Aorta (tissue), 5 donors: ENCODE data around the gene ZNF653. TPM values are rescaled to one million over a fixed set of nuclear protein-coding genes. Genes with fewer than 3 reads are reported as not detected.
A peak's percentile ranks its signal among the peaks of the same experiment; 100 is the strongest.
"Not testable (repeated sequence)": the region's sequence is repeated elsewhere in the genome, so short reads cannot be mapped to it uniquely, and the experiment has no call there.

Source experiments
- ATAC-seq: fragments of 200-7000 bp; cut with Tn5 transposase; one replicate; pipeline ENCODE4 v1.9.1; 2022; ENCODE audit warnings: moderate library complexity; ENCODE audit not compliant: low FRiP score
- DNase-seq, 2 donors: peaks; one replicate each; pipeline ENCODE4 v3.0.0-alpha.2; 2020
- H3K27ac ChIP-seq, 2 donors: one replicate each; pipeline ENCODE4 v1.5.1; 2013; ENCODE audit warnings: low read length in 2 of 2, mild to moderate bottlenecking in 2 of 2, moderate library complexity in 2 of 2, control low read depth in 1 of 2, inconsistent platforms in 1 of 2, low read depth in 1 of 2
- H3K27me3 ChIP-seq, 2 donors: one replicate each; pipeline ENCODE4 v1.6.1; 2013; ENCODE audit warnings: control low read depth in 1 of 2, low read length in 1 of 2, mild to moderate bottlenecking in 1 of 2, moderate library complexity in 1 of 2; ENCODE audit not compliant: insufficient read depth in 2 of 2, control insufficient read depth in 1 of 2
- H3K36me3 ChIP-seq, 2 donors: one replicate each; pipeline ENCODE4 v1.6.1; 2013; ENCODE audit warnings: control low read depth in 1 of 2, low read length in 1 of 2, mild to moderate bottlenecking in 1 of 2; ENCODE audit not compliant: insufficient read depth in 2 of 2, control insufficient read depth in 1 of 2
- H3K4me1 ChIP-seq, 2 donors: one replicate each; pipeline ENCODE4 v1.6.1; 2013; ENCODE audit warnings: low read length in 2 of 2, control low read depth in 1 of 2, mild to moderate bottlenecking in 1 of 2, moderate library complexity in 1 of 2; ENCODE audit not compliant: insufficient read depth in 2 of 2, control insufficient read depth in 1 of 2
- H3K4me3 ChIP-seq, 2 donors: one replicate each; pipeline ENCODE4 v1.5.1; 2013; ENCODE audit warnings: low read length in 2 of 2, control low read depth in 1 of 2, mild to moderate bottlenecking in 1 of 2
- H3K9me3 ChIP-seq: one replicate; pipeline ENCODE4 v1.6.1; 2013; ENCODE audit warnings: mild to moderate bottlenecking, low read length; ENCODE audit not compliant: control insufficient read depth
- WGBS, 2 donors: extraction: QIAGEN DNeasy Blood & Tissue Kit; methylation state at CpG; one replicate each; pipeline ENCODE4 v1.1.7; 2013; 5-methylcytosine and 5-hydroxymethylcytosine counted together
- intact Hi-C, 2 donors: fragments of 100-400 bp; cut with DNase I; formaldehyde crosslinking; loops; one replicate each; pipeline versions ENCODE4 v1.14.2 to v1.15.0; 2022
- polyA plus RNA-seq, 2 donors: library from polyadenylated mRNA; stranded (reverse); fragments of 200-250 nt; gene quantifications; one replicate each; pipeline ENCODE4 v1.2.3, GENCODE V29; 2013
- total RNA-seq, 2 donors: library from RNA; stranded (reverse); fragmentation: NEBNext Ultra II Directional; extraction: Animal tissue kit (Norgen Biotek cat#: 25700); gene quantifications; one replicate each; pipeline ENCODE4 v1.2.1, GENCODE V29; 2021
- donor health status: healthy with polysubstance abuse.
- donor health status: Bipolar disorder and iron deficiency.
- donor health status: DM: no; HTN: no; CAD: no.
- donor health status: DM: no; HTN: no; CAD: no.
- donor health status: DM: yes; HTN: yes; CAD: no.

The ZNF653 gene
- total and polyA plus RNA-seq, 4 donors, result 5.4 to 22.5 (median 11.5) TPM

DNA sequence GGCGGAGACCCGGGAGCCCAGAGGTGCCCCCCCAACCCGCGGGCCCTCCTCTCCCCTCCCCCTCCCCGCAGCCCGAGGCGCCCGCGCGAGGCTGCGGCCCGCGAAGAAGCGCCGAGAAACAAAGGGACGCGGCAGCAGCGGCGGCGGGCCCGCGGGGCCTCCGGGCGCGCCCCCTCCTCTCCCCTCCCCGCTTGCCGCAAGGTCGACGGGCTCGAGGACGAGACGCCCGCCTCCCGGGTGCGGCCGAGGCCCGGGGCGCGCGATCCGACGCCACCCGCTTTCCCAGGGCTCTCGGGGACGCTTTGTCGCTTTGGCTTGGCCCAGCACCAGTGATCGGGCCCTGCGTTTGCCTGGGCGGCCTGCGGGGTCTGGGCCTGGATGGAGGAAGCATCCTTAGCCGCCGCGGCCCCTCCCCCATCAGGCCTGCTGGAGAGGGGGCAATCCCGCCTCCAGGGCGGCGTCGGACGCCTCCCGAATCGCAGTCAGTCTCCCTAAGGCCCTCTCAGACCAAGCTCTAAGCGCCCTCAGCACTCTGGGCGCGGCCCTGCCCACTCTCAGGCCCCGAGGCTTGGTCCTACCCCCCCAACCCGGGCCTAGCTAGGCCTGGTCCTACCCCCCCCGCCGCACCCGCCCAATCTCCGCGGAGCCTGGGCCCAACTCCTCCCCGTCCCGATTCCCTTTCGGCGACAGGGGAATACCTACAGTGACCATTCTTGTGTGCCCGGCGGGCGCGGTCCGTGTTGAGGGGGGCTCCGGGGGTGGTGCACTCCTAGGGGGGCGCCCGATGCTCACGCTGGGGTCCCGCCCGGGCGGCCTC, 25.5 kb downstream of the ZNF653 start:
- 2 to 5% methylated on average over 33 to 86 of the region's 86 CpGs for WGBS, 2 donors
- DNase-seq (peak in 1 of 2 donors; percentile 50), ATAC-seq (no peak)
- Histone ChIP-seq H3K4me3 (no peak overlapping the region), H3K27me3 (no peaks in the 10 kb centered on the region), H3K9me3 (no peaks in the 10 kb centered on the region), H3K36me3 (no peaks in the 10 kb centered on the region), H3K27ac (no peak overlapping the region), H3K4me1 (no peaks in the 10 kb centered on the region)
- intact Hi-C loops, result loop anchor here in 1 of 2 donors (5.0 kb wide), 1 partner anchor 188 kb away; no protein-coding TSS in a partner anchor

DNA sequence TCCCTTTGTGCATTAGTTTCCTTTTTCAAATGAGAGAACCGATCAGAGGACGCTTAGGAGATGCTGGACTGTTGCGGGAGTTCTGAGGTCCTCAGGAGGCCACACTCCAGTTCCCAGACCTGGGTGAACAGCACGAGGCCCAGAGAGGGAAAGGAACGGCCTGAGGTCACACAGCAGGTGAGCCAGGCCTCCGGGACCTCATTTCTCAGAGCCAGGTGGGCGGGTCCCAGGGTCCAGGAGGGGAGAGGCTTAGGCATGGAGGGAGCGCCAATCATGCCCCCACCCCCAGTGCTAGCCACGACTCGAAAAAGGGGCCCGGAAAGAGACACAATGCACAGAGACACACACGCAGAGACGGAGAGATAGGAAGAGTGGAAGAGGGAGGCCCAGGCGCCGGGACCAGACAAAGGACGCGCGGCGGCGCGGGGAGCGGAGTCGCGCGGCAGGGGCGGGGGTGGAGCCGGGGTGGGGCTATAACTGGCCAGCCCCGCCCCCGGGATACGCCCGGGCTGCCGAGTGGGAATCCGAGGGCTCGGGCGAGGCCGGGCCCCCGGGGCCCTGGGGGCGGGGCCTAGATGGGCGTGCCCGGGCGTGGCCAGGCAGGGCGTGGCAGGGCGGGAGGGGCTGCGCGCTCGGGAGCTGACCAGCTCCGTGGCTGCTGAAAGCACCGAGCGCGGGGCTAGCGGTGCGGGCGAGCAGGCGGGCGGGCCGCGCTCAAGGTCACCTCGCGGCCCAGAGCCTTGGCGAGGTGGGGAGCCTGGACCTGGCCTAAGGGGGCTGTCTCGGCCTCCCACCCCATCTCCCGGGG, 26.3 kb downstream of the ZNF653 start:
- WGBS, 2 donors, result 18 to 30% methylated on average over 30 to 62 of the region's 62 CpGs
- ATAC-seq (no peak), DNase-seq (peak in 1 of 2 donors; percentile 46)
- Histone ChIP-seq H3K4me3 (no peak overlapping the region), H3K36me3 (no peaks in the 10 kb centered on the region), H3K9me3 (no peaks in the 10 kb centered on the region), H3K4me1 (no peaks in the 10 kb centered on the region), H3K27me3 (no peaks in the 10 kb centered on the region), H3K27ac (no peak overlapping the region)
- intact Hi-C loops, result no loop called here

DNA sequence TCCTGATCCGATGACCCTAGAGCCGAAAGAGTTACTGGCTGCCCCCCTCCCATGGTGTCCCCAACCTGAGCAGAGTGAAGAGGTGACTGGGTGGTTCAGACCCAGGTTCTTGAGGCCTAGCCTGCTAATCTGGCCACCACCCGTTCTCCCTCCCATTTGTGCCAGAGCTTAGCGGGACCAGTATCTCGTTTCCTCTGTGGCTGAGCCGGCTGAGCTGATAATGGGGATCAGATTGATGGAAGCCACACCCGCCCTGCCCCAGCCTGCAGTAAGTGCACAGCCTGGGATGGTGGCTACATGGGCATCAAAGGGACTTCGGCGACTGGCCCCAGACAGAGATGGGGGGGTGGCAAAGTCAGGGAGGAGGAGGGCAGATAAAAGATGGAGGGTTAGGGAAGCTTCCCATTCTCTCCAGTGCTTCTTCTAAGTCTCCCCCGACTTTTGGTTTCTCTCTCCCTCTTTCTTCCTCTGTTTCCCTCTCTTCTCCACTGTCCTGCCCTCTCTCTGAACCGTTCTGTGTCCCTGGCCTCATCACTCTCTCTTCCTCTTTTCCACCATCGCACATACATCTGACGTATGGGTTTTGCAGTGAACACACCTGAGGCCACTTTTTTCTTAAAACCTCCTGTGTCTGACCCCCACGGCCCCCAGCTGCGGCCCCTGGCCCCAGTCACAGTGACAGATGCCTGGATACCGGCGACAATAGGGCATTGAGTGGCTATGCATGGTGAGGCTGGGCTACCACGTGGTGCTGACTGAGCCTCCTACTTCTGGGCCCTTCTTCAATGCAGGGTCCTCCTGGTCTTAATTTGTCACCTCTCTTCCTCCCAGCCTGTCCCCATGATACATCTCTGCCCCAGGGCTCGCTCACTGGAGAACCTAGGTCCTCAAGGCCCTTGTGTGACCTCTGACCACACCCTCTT, 27.2 kb downstream of the ZNF653 start:
- intact Hi-C loops, result no loop called here
- no peak for ATAC-seq

DNA sequence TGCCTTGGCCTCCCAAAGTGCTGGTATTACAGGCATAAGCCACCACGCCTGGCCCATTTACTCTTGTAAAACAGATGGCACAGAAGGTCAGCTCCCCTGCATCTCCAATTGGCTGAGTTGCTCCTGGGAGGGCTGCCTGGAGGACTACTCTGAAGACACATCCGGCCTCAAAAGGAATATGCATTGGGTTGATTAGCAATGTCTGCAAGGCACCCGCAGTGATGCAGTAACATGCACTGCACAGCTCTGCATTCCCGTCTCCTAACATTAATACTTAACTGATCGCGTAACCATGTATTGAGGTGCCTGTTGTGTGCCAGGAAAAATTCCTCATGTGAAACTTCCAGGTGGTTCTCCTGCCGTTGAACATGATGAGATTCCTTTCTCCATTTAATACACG, 29.8 kb downstream of the ZNF653 start:
- H3K27ac ChIP-seq, result no peak overlapping the region
- H3K27me3 ChIP-seq, result no peaks in the 10 kb centered on the region
- H3K4me1 ChIP-seq, result no peaks in the 10 kb centered on the region
- no peak overlapping the region for H3K4me3 ChIP-seq
- intact Hi-C loops, result no loop called here
- 82 to 84% methylated on average over 8 of the region's 8 CpGs for WGBS, 2 donors
- H3K9me3 ChIP-seq, result no peaks in the 10 kb centered on the region
- no peaks in the 10 kb centered on the region for H3K36me3 ChIP-seq
- DNase-seq, result no peak
- no peak for ATAC-seq

More for the DNA sequence above, 27.2 kb downstream of the ZNF653 start:
- no peaks in the 10 kb centered on the region for H3K36me3 ChIP-seq
- no peak overlapping the region for H3K27ac ChIP-seq
- H3K4me3 ChIP-seq, result no peak overlapping the region
- WGBS, 2 donors, result 74 to 78% methylated on average over 19 of the region's 19 CpGs
- no peaks in the 10 kb centered on the region for H3K4me1 ChIP-seq
- no peaks in the 10 kb centered on the region for H3K27me3 ChIP-seq
- H3K9me3 ChIP-seq, result no peaks in the 10 kb centered on the region
- DNase-seq, result no peak

DNA sequence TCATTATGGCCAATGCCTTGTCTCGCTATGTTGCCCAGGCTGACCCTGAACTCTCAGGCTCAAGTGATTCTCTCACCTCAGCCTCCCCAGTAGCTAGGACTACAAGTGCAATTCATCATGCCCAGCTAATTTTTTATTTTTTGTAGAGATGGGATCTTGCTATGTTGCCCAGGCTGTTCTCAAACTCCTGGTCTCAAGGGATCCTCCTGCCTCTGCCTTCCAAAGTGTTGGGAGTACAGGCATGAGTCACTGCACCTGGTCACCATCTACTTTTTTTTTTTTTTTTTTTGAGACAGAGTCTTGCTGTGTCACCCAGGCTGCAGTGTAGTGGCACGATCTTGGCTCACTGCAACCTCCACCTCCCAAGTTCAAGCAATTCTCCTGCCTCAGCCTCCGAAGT, 30.3 kb downstream of the ZNF653 start:
- H3K4me3 ChIP-seq, ATAC-seq, H3K27me3 ChIP-seq, H3K36me3 ChIP-seq, H3K27ac ChIP-seq, intact Hi-C loops, DNase-seq, H3K9me3 ChIP-seq, H3K4me1 ChIP-seq: not testable (repeated sequence)
- WGBS, 2 donors, result 94 to 95% methylated on average over 3 of the region's 3 CpGs

DNA sequence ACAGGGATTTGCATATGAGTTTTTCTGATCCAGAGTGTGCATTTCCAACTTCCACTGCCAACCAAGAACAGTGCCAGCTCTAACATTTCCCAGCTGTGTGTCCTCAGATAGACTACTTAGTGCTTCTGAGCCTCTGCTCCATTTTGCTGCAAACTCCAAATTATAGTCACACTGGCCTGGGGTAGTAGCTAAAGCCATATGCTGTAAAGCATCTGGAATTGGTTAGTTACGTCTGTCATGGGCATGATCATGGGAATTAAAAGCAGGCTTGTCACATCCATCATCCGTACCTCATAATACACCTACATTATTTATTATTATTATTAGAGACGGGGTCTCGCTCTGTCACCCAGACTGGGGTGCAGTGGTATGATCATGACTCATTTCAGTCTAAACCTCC, 31.9 kb downstream of the ZNF653 start:
- DNase-seq (no peak), ATAC-seq (no peak)
- no peaks in the 10 kb centered on the region for H3K36me3 ChIP-seq
- no peaks in the 10 kb centered on the region for H3K9me3 ChIP-seq
- intact Hi-C loops, result no loop called here
- H3K27me3 ChIP-seq, result no peaks in the 10 kb centered on the region
- H3K4me3 ChIP-seq, result no peak overlapping the region
- no peaks in the 10 kb centered on the region for H3K4me1 ChIP-seq
- WGBS, 2 donors, result 32 to 40% methylated on average over 4 of the region's 4 CpGs
- H3K27ac ChIP-seq, result no peak overlapping the region

DNA sequence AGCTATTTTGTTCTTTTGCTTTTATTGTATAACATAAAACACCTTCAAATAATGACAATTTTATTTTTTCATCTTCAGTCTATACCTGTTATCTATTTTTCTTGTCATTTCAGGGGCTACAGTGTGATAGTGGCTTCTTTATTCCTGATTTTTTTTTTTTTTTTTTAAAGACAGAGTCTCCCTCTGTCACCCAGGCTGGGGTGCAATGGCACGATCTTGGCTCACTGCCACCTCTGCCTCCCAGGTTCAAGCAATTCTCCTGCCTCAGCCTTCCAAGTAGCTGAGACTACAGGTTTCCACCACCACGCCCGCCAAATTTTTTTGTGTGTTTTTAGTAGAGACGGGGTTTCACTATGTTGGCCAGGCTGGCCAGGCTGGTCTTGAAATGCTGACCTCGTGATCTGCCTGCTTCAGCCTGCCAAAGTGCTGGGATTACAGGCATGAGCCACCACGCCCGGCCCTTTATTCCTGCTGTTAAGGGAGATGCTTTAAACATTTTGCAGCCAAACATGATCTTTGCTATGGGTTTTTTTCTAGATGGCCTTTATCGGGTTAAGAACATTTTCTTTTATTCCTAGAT, 37.3 kb downstream of the ZNF653 start:
- WGBS, 2 donors, result 55% methylated on average over 8 of the region's 8 CpGs

DNA sequence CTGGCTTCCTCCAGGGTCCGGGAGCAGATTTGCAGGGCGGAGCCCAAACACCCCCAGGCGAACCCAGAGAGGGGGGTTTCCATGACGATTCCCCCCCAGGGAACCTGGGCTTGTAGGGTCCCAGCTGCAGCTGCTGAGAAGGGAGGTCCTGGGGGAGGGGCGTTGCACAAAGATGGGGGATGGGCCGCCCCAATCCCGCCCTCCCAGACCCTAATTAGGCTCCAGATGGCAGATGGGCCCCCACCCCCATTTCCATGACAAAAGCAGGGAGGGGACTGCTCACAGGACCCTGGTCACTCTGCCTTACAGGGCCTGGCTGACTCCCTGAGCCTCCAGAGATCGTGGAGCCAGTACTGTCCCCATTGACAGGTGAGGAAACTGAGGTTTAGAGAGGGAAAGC, 40.0 kb downstream of the ZNF653 start:
- DNase-seq (no peak), ATAC-seq (no peak)
- H3K27me3 ChIP-seq, result no peaks in the 10 kb centered on the region
- no peak overlapping the region for H3K4me3 ChIP-seq
- no peak overlapping the region for H3K27ac ChIP-seq
- H3K36me3 ChIP-seq, result no peaks in the 10 kb centered on the region
- H3K4me1 ChIP-seq, result no peaks in the 10 kb centered on the region
- intact Hi-C loops, result no loop called here
- no peaks in the 10 kb centered on the region for H3K9me3 ChIP-seq
- 28 to 32% methylated on average over 8 of the region's 8 CpGs for WGBS, 2 donors

More for the DNA sequence above, 37.3 kb downstream of the ZNF653 start:
- H3K27me3 ChIP-seq, ATAC-seq, H3K4me3 ChIP-seq, H3K36me3 ChIP-seq, intact Hi-C loops, H3K27ac ChIP-seq, H3K9me3 ChIP-seq, H3K4me1 ChIP-seq, DNase-seq: not testable (repeated sequence)
